Activated B cell treated with CpG ODN at 0.5 μM for 24 hours (primary cell): ENCODE results near the gene DBH. TPM values are rescaled to one million over a fixed set of nuclear protein-coding genes. Genes with fewer than 3 reads are reported as not detected.

ENCODE experiments used
- ATAC-seq: fragments of 200-7000 bp; cut with Tn5 transposase; one replicate; pipeline ENCODE4 v1.10.0; 2021; ENCODE audit warnings: low read depth, mild to moderate bottlenecking, moderate library complexity
- CTCF ChIA-PET: fragments of 350-600 bp; sonication (Branson Sonifier 250); formaldehyde crosslinking; loops from one replicate; lab custom pipeline; 2021; ENCODE audit warnings: antibody characterized with exemption; lab: Charles Lee
- POLR2A ChIA-PET: fragments of 350-600 bp; sonication (Branson Sonifier 250); formaldehyde crosslinking; loops from one replicate; lab custom pipeline; 2021; ENCODE audit warnings: antibody characterized with exemption; lab: Charles Lee
- DNase-seq: peaks from one replicate; pipeline ENCODE4 v3.0.0; 2022
- H3K27ac Mint-ChIP-seq: one replicate; pipeline ENCODE4 v1.8.0; 2020; ENCODE audit warnings: mixed read lengths
- H3K27me3 Mint-ChIP-seq: one replicate; pipeline ENCODE4 v1.8.0; 2021; ENCODE audit warnings: mixed read lengths
- H3K36me3 Mint-ChIP-seq: one replicate; pipeline ENCODE4 v1.8.0; 2021; ENCODE audit warnings: low read depth, mixed read lengths
- H3K4me1 Mint-ChIP-seq: one replicate; pipeline ENCODE4 v1.8.0; 2021; ENCODE audit warnings: mixed read lengths
- H3K4me3 Mint-ChIP-seq: one replicate; pipeline ENCODE4 v1.8.0; 2020; ENCODE audit warnings: mild to moderate bottlenecking, mixed read lengths
- H3K9me3 Mint-ChIP-seq: one replicate; pipeline ENCODE4 v1.8.0; 2020; ENCODE audit warnings: mixed read lengths
- CTCF ChIP-seq: fragments of 200-600 bp; IDR thresholded peaks from one replicate; pipeline ENCODE4 v1.8.0; 2022; ENCODE audit warnings: antibody characterized with exemption, mild to moderate bottlenecking
- intact Hi-C: fragments of 100-400 bp; cut with micrococcal nuclease; formaldehyde crosslinking; loops from one replicate; pipeline ENCODE4 v1.15.1; 2024
- total RNA-seq: library from RNA; stranded (reverse); gene quantifications from 2 replicates; pipeline ENCODE4 v1.2.3, GENCODE V29; 2022

Gene DBH
- total RNA-seq, 1 donor from 2014 or later, result not detected

- peaks cover 7% of the 10 kb centered on the region for H3K27me3 Mint-ChIP-seq
- no peak overlapping the region for H3K27ac Mint-ChIP-seq
- no peaks in the 10 kb centered on the region for H3K36me3 Mint-ChIP-seq
- intact Hi-C loops, result no loop called here
- DNase-seq, result no peak
- H3K4me1 Mint-ChIP-seq, result peaks cover 7% of the 10 kb centered on the region
- no peak for TF ChIP-seq CTCF
- POLR2A ChIA-PET, result no interaction called here
- no peak overlapping the region for H3K4me3 Mint-ChIP-seq
- no peaks in the 10 kb centered on the region for H3K9me3 Mint-ChIP-seq
- CTCF ChIA-PET, result no interaction called here
- ATAC-seq, result no peak
These were observed 51.9 kb downstream of the DBH start for GRCh38 chr9:133687856-133688761.

- CTCF ChIA-PET, result no interaction called here
- H3K27me3 Mint-ChIP-seq, result peaks cover 8% of the 10 kb centered on the region
- H3K27ac Mint-ChIP-seq, result no peak overlapping the region
- H3K9me3 Mint-ChIP-seq, result no peaks in the 10 kb centered on the region
- H3K36me3 Mint-ChIP-seq, result no peaks in the 10 kb centered on the region
- no peak for ATAC-seq
- no peak for TF ChIP-seq CTCF
- POLR2A ChIA-PET, result no interaction called here
- DNase-seq, result no peak
- intact Hi-C loops, result no loop called here
- no peak overlapping the region for H3K4me3 Mint-ChIP-seq
- no peaks in the 10 kb centered on the region for H3K4me1 Mint-ChIP-seq
These were observed 53.1 kb downstream of the DBH start for GRCh38 chr9:133689151-133689763.

GRCh38 chr9:133690081-133690561 lies 54.0 kb downstream of the DBH start:
- TF ChIP-seq CTCF, result no peak
- intact Hi-C loops, result no loop called here
- no peak for ATAC-seq
- Mint-ChIP-seq H3K27ac (no peak overlapping the region), H3K4me3 (no peak overlapping the region), H3K36me3 (no peaks in the 10 kb centered on the region), H3K4me1 (no peaks in the 10 kb centered on the region), H3K27me3 (peaks cover 13% of the 10 kb centered on the region), H3K9me3 (no peaks in the 10 kb centered on the region)
- DNase-seq, result no peak
- ChIA-PET CTCF (no interaction called here), POLR2A (no interaction called here)

GRCh38 chr9:133691191-133691590 lies 55.0 kb downstream of the DBH start:
- ChIA-PET CTCF (no interaction called here), POLR2A (no interaction called here)
- intact Hi-C loops, result no loop called here
- DNase-seq, result no peak
- no peak for ATAC-seq
- H3K4me1 Mint-ChIP-seq, result no peaks in the 10 kb centered on the region
- H3K36me3 Mint-ChIP-seq, result no peaks in the 10 kb centered on the region
- H3K4me3 Mint-ChIP-seq, result no peak overlapping the region
- H3K27me3 Mint-ChIP-seq, result peaks cover 17% of the 10 kb centered on the region
- no peak overlapping the region for H3K27ac Mint-ChIP-seq
- H3K9me3 Mint-ChIP-seq, result no peaks in the 10 kb centered on the region
- TF ChIP-seq CTCF, result no peak

- peaks cover 23% of the 10 kb centered on the region for H3K27me3 Mint-ChIP-seq
- H3K9me3 Mint-ChIP-seq, result no peaks in the 10 kb centered on the region
- DNase-seq, result no peak
- no peaks in the 10 kb centered on the region for H3K4me1 Mint-ChIP-seq
- CTCF ChIA-PET, result no interaction called here
- no peak overlapping the region for H3K4me3 Mint-ChIP-seq
- intact Hi-C loops, result no loop called here
- POLR2A ChIA-PET, result no interaction called here
- no peak for TF ChIP-seq CTCF
- no peaks in the 10 kb centered on the region for H3K36me3 Mint-ChIP-seq
- no peak overlapping the region for H3K27ac Mint-ChIP-seq
- no peak for ATAC-seq
These were observed 55.6 kb downstream of the DBH start for GRCh38 chr9:133691626-133692363.
